GM21447 (cell line): ENCODE data around the gene SLCO1A2.

Experiments used
- ATAC-seq: cut with Tn5 transposase; IDR thresholded peaks from one replicate; pipeline ENCODE4 v1.9.1; 2021; ENCODE audit not compliant: unreplicated experiment

Gene SLCO1A2

GRCh38 chr12:21220266-21220665 lies 114.5 kb downstream of the SLCO1A2 start:
- ATAC-seq, result no peak

GRCh38 chr12:21219206-21219605 lies 115.5 kb downstream of the SLCO1A2 start:
- no peak for ATAC-seq
